Mesendoderm (in vitro differentiated cells): Measurements from ENCODE around the gene SNTG2.

Experiments used
- DNase-seq: peaks from one replicate; pipeline ENCODE4 v3.0.0; 2013
- H2AK5ac ChIP-seq: 2 replicates; pipeline ENCODE4 v1.6.1; 2013; ENCODE audit warnings: low read length, inconsistent platforms
- H2BK120ac ChIP-seq: 2 replicates; pipeline ENCODE4 v1.6.1; 2013; ENCODE audit warnings: low read depth, mild to moderate bottlenecking, low read length, moderate library complexity, mixed read lengths
- H2BK15ac ChIP-seq: replicated peaks from 2 replicates; pipeline ENCODE4 v1.6.1; 2013; ENCODE audit warnings: low read depth, mild to moderate bottlenecking, moderate library complexity
- H2BK5ac ChIP-seq: 2 replicates; pipeline ENCODE4 v1.6.1; 2013; ENCODE audit warnings: low read length, inconsistent platforms
- H3K18ac ChIP-seq: 2 replicates; pipeline ENCODE4 v1.6.1; 2013; ENCODE audit warnings: mild to moderate bottlenecking, low read length, mixed read lengths
- H3K23ac ChIP-seq: one replicate; pipeline ENCODE4 v1.6.1; 2013; ENCODE audit warnings: low read length
- H3K27ac ChIP-seq: 2 replicates; pipeline ENCODE4 v1.5.1; 2013; ENCODE audit warnings: low read depth, mild to moderate bottlenecking, inconsistent platforms, low read length, moderate library complexity
- H3K27me3 ChIP-seq: 2 replicates; pipeline ENCODE4 v1.6.1; 2013; ENCODE audit warnings: low read length, control low read depth, mild to moderate bottlenecking, inconsistent platforms; ENCODE audit not compliant: insufficient read depth, poor library complexity
- H3K36me3 ChIP-seq: 2 replicates; pipeline ENCODE4 v1.6.1; 2013; ENCODE audit warnings: low read length, inconsistent platforms; ENCODE audit not compliant: control insufficient read depth, insufficient read depth
- H3K4ac ChIP-seq: one replicate; pipeline ENCODE4 v1.6.1; 2013; ENCODE audit warnings: low read depth, mild to moderate bottlenecking, low read length, moderate library complexity
- H3K4me1 ChIP-seq: 2 replicates; pipeline ENCODE4 v1.6.1; 2013; ENCODE audit warnings: low read depth, low read length, inconsistent platforms; ENCODE audit not compliant: control insufficient read depth
- H3K4me2 ChIP-seq: 2 replicates; pipeline ENCODE4 v1.6.1; 2013; ENCODE audit warnings: low read length
- H3K4me3 ChIP-seq: 2 replicates; pipeline ENCODE4 v1.5.1; 2013; ENCODE audit warnings: mild to moderate bottlenecking, low read length
- H3K56ac ChIP-seq: one replicate; pipeline ENCODE4 v1.6.1; 2013; ENCODE audit warnings: low read length
- H3K79me1 ChIP-seq: 2 replicates; pipeline ENCODE4 v1.6.1; 2013; ENCODE audit warnings: low read length, inconsistent platforms
- H3K79me2 ChIP-seq: 2 replicates; pipeline ENCODE4 v1.6.1; 2013; ENCODE audit warnings: mild to moderate bottlenecking, low read length; ENCODE audit not compliant: control insufficient read depth, insufficient read depth
- H3K9ac ChIP-seq: 2 replicates; pipeline ENCODE4 v1.6.1; 2013; ENCODE audit warnings: low read length, inconsistent platforms
- H4K5ac ChIP-seq: one replicate; pipeline ENCODE4 v1.6.1; 2013; ENCODE audit warnings: low read length
- H4K8ac ChIP-seq: one replicate; pipeline ENCODE4 v1.6.1; 2013; ENCODE audit warnings: low read depth, mild to moderate bottlenecking, control low read depth, low read length, moderate library complexity
- WGBS: extraction: QIAGEN DNeasy Blood & Tissue Kit; methylation state at CpG from one replicate; pipeline ENCODE4 v1.1.7; 2013; ENCODE audit warnings: low lambda C conversion rate, missing lambda C conversion rate; ENCODE audit not compliant: insufficient coverage; ENCODE audit errors: extremely low coverage; 5-methylcytosine and 5-hydroxymethylcytosine counted together

SNTG2 gene

DNA sequence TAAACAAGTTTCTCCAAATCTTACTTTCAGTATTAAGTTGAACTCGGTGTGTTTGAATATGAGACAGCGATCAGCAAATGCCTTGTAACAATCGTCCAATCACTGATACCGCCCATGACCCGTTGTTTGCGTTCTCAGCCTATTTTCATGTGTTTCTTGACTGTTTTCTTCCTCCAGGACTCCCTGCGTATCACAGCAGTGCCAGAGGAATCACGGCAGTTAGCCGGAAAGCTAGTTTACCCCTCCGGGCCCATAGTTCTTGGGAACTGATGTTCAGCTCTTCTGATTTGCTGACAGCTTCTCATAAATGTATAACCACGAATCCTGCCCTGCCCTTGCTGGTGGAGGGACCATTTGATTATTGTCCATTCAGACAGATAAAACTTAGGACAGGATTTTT lies 420.4 kb downstream of the SNTG2 start:
- Histone ChIP-seq H3K4ac (no peak overlapping the region), H3K79me2 (no peaks in the 10 kb centered on the region), H3K18ac (no peak overlapping the region), H4K8ac (no peak overlapping the region), H3K79me1 (no peaks in the 10 kb centered on the region), H3K4me1 (no peaks in the 10 kb centered on the region), H3K23ac (no peak overlapping the region), H2AK5ac (no peak overlapping the region), H4K5ac (no peak overlapping the region), H3K27ac (no peak overlapping the region), H3K4me3 (no peak overlapping the region), H3K56ac (no peak overlapping the region), H3K36me3 (no peaks in the 10 kb centered on the region), H3K27me3 (no peaks in the 10 kb centered on the region), H2BK15ac (no peak overlapping the region), H3K4me2 (no peak overlapping the region), H3K9ac (no peak overlapping the region), H2BK5ac (no peak overlapping the region), H2BK120ac (no peak overlapping the region)
- WGBS: no CpG with 5 or more reads among the region's 11 CpGs
- DNase-seq: no peak

DNA sequence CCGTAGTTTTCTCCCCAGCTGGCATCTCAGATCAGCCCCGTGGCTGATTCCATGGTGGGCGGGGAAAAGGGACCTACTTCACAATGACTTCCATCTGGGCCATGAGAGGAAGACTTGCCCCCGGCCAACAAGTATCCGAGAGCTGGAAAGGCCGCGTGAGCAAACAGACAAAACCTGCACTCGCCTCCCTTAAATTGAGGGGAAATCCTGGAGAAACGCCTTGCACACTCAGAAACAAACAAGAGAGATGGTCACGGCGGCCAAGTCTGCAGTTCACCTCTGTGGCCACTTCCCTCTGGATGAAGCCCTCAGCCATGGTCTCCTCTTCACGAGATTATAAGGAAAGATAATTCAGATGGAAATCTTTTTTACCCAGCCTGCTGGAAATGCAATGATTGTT lies 423.2 kb downstream of the SNTG2 start:
- H3K27ac ChIP-seq: no peak overlapping the region
- no peaks in the 10 kb centered on the region for H3K79me1 ChIP-seq
- no peak overlapping the region for H2BK5ac ChIP-seq
- no peak overlapping the region for H3K9ac ChIP-seq
- H3K4me2 ChIP-seq: no peak overlapping the region
- no peak overlapping the region for H4K5ac ChIP-seq
- no peak overlapping the region for H3K18ac ChIP-seq
- H2BK120ac ChIP-seq: no peak overlapping the region
- H3K79me2 ChIP-seq: no peaks in the 10 kb centered on the region
- no peak overlapping the region for H2AK5ac ChIP-seq
- no peak overlapping the region for H3K4ac ChIP-seq
- no peaks in the 10 kb centered on the region for H3K27me3 ChIP-seq
- WGBS: no CpG with 5 or more reads among the region's 12 CpGs
- no peak overlapping the region for H3K56ac ChIP-seq
- no peak overlapping the region for H3K23ac ChIP-seq
- H3K4me1 ChIP-seq: no peaks in the 10 kb centered on the region
- no peak overlapping the region for H4K8ac ChIP-seq
- H2BK15ac ChIP-seq: no peak overlapping the region
- DNase-seq: no peak
- H3K36me3 ChIP-seq: no peaks in the 10 kb centered on the region
- no peak overlapping the region for H3K4me3 ChIP-seq

DNA sequence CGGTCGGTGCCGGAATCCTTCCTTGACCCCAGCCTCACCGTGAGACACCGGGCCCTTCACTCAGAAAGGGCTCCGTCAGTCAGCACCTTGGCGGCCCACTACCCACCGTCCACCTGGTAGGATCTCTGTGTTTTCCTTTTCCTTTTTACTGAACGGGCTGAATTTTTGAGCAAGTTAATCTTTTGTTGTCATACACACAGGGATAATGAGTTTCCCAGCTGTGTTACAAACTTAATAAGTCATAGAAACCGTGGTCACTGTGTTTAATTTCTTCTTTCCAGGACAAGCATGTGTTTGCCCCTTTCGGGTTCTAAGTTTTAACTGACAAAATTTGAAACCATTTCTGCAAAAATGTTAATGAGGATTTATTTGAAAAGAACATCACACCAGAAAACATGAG lies 423.6 kb downstream of the SNTG2 start:
- H4K5ac ChIP-seq: no peak overlapping the region
- H3K56ac ChIP-seq: no peak overlapping the region
- H3K4me2 ChIP-seq: no peak overlapping the region
- no peaks in the 10 kb centered on the region for H3K27me3 ChIP-seq
- H3K27ac ChIP-seq: no peak overlapping the region
- no peak overlapping the region for H2BK15ac ChIP-seq
- H3K23ac ChIP-seq: no peak overlapping the region
- H2BK120ac ChIP-seq: no peak overlapping the region
- no peak overlapping the region for H3K4ac ChIP-seq
- H3K9ac ChIP-seq: no peak overlapping the region
- DNase-seq: no peak
- H3K18ac ChIP-seq: no peak overlapping the region
- H4K8ac ChIP-seq: no peak overlapping the region
- no peak overlapping the region for H2AK5ac ChIP-seq
- no peaks in the 10 kb centered on the region for H3K4me1 ChIP-seq
- H2BK5ac ChIP-seq: no peak overlapping the region
- H3K36me3 ChIP-seq: no peaks in the 10 kb centered on the region
- no peaks in the 10 kb centered on the region for H3K79me1 ChIP-seq
- WGBS: no CpG with 5 or more reads among the region's 11 CpGs
- H3K4me3 ChIP-seq: no peak overlapping the region
- no peaks in the 10 kb centered on the region for H3K79me2 ChIP-seq

DNA sequence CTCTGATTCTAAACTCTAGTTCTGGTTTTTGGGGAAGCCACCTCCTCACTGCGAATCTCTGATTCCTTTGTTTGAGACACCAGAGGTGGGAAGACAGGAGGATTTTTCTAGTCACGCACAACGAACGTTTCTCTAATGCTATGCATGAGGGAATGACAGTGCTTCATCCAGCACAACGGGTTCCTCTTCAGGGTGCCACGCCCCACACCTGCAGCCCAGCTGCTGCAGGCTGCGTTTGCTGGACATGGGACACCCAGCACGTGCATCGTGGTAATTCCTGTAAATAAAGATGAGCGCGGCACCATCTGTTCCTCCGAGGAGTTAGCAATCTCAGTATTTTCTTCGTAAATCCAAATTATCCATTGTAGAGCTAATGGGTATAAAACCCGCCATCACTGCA lies 425.1 kb downstream of the SNTG2 start:
- no peak overlapping the region for H2BK15ac ChIP-seq
- no peak overlapping the region for H4K8ac ChIP-seq
- H3K36me3 ChIP-seq: no peaks in the 10 kb centered on the region
- H2BK120ac ChIP-seq: no peak overlapping the region
- no peaks in the 10 kb centered on the region for H3K79me2 ChIP-seq
- H2BK5ac ChIP-seq: no peak overlapping the region
- no peak overlapping the region for H4K5ac ChIP-seq
- no peaks in the 10 kb centered on the region for H3K27me3 ChIP-seq
- H3K9ac ChIP-seq: no peak overlapping the region
- DNase-seq: no peak
- H2AK5ac ChIP-seq: no peak overlapping the region
- no peak overlapping the region for H3K4ac ChIP-seq
- WGBS: no CpG with 5 or more reads among the region's 14 CpGs
- H3K23ac ChIP-seq: no peak overlapping the region
- no peak overlapping the region for H3K4me3 ChIP-seq
- no peak overlapping the region for H3K27ac ChIP-seq
- H3K4me1 ChIP-seq: no peaks in the 10 kb centered on the region
- H3K79me1 ChIP-seq: no peaks in the 10 kb centered on the region
- no peak overlapping the region for H3K4me2 ChIP-seq
- no peak overlapping the region for H3K56ac ChIP-seq
- no peak overlapping the region for H3K18ac ChIP-seq

DNA sequence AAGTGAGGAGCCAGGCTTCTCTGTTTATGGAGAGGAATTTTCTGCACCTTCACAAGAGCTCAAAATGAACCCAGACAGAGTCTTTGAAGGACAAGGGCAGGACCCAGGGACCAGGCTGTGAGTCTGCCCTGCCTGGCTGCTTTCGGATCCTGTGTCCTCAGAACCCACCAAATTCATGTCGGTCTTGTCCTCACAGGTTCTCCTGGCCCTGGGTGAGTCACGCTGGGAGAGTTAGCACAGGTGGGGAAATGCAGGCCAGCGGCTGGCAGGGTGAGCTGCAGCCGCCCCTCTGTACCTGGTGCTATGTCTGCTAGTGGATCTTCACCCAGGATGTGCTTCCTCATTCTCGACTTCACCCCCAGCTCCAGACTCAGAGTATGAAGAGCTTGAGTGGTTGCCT lies 426.8 kb downstream of the SNTG2 start:
- WGBS: no CpG with 5 or more reads among the region's 6 CpGs
- Histone ChIP-seq H3K23ac (no peak overlapping the region), H3K27me3 (no peaks in the 10 kb centered on the region), H3K4ac (no peak overlapping the region), H3K79me2 (no peaks in the 10 kb centered on the region), H3K4me1 (no peaks in the 10 kb centered on the region), H2BK120ac (no peak overlapping the region), H3K18ac (no peak overlapping the region), H4K5ac (no peak overlapping the region), H3K56ac (no peak overlapping the region), H4K8ac (no peak overlapping the region), H3K79me1 (no peaks in the 10 kb centered on the region), H3K4me3 (no peak overlapping the region), H3K9ac (no peak overlapping the region), H3K4me2 (no peak overlapping the region), H3K27ac (no peak overlapping the region), H2BK15ac (no peak overlapping the region), H2AK5ac (no peak overlapping the region), H3K36me3 (no peaks in the 10 kb centered on the region), H2BK5ac (no peak overlapping the region)
- no peak for DNase-seq

DNA sequence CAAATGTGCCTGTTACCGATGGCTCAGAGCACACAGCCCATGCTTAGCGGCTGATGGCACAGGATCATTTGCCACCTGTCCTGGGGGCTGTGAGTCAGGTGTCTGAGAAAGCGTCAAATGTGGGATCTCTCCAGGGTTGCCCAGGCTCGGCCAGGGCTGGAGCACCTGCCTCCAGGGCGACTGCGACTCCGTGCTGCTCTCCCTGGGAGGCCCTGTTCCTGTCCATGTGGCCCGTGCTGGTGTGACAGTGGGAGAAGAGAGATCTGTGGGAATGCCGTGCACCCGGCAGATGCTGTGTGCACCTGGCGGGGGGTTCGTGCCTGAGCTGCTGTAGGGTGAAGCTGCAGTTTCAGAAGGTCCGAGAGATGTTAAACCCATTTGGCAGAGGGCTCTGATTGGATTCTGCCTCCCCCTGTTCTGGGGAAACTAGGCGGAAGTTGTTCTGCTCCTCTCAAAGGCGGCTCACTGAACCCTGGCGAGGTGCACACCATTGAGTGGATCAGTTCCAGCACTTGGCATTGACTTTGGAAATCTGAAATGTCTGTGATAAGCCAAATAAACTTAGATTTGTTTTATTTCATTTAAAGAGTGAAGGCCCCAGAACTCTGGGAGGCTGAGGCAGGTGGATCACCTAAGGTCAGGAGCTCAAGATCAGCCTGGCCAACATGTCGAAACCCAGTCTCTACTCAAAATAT lies 428.0 kb downstream of the SNTG2 start:
- Histone ChIP-seq H3K56ac (no peak overlapping the region), H3K4me1 (no peaks in the 10 kb centered on the region), H3K79me1 (no peaks in the 10 kb centered on the region), H3K23ac (no peak overlapping the region), H2BK120ac (no peak overlapping the region), H3K9ac (no peak overlapping the region), H4K8ac (no peak overlapping the region), H3K18ac (no peak overlapping the region), H3K36me3 (no peaks in the 10 kb centered on the region), H3K4ac (no peak overlapping the region), H3K79me2 (no peaks in the 10 kb centered on the region), H4K5ac (no peak overlapping the region), H3K4me2 (no peak overlapping the region), H3K4me3 (no peak overlapping the region), H2AK5ac (no peak overlapping the region), H3K27me3 (no peaks in the 10 kb centered on the region), H2BK15ac (no peak overlapping the region), H3K27ac (no peak overlapping the region), H2BK5ac (no peak overlapping the region)
- DNase-seq: no peak
- WGBS: no CpG with 5 or more reads among the region's 17 CpGs
